NCI-H748 treated with DMSO at 0.1 percent for 48 hours (cell line): ENCODE results near the gene CALML4.
"Not testable (repeated sequence)": the region's sequence is repeated elsewhere in the genome, so short reads cannot be mapped to it uniquely, and the experiment has no call there.

Experiments used
- DNase-seq: peaks from one replicate; lab custom pipeline; 2025; lab: John Stamatoyannopoulos, UW

The CALML4 gene

GRCh38 chr15:68204776-68205557, at the start of gene CALML4:
Gene CALML4 (minus strand): TSS chr15:68205332. CDS start chr15:68205247, 85 bp downstream.
- peak; percentile 10 for DNase-seq

GRCh38 chr15:68252925-68253534, 47.9 kb upstream of the CALML4 start:
- peak; percentile 78 for DNase-seq

GRCh38 chr15:68249058-68249713, 44.1 kb upstream of the CALML4 start:
- DNase-seq: no peak

DNA sequence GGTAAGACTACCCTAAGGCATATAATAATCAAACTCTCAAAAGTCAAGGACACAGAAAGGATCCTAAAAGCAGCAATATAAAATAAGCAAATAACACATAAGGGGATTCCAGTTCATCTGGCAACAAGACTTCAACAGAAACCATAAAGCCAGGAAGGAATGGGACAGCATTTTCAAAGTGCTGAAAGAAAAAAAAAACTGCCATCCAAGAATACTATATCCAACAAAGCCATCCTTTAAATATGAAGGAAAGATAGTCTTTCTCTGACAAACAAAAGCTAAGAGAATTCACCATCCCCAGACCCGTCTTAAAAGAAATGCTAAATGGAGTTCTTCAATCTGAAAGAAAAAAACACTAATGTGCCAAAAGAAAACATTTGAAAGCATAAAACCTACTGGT, 39.1 kb upstream of the CALML4 start:
- no peak for DNase-seq

DNA sequence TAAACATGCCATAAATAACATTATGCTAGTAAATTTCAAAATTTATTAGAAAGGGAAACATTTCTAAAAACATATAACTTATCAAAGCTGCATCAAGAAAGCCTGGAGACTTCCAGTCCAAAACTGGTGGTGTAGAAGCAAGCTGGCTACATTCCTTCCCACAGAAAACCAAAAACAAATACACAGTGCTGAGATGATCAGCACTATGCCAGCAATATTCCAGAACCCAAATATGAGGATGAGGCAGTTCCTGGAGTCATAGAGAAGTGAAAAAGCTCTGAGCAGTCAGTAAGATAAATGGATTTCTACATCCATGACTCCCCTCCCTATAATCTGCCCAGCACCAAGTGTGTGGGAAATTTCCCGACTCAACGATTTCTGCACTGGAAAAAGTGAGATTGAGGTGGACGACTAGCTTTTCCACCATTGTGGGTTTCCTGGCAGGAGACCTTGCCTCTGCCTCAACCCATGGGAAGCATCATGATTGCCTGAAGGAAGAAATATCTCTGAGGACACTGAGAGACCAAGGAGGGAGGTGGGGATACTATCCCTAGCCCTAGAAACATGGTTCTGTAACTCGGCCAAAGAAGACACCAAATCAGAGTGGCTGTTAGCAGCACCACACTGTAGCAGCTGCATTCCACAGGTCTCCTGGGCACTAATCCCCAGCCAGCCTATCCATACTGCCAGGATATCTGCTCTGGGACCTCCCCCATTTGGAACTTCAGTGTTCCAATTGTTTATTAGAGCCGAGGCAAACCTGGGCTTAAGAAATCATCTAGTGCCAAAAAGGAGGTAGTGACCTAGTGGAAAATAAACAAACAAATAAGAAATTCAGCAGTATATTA, 36.2 kb upstream of the CALML4 start:
- DNase-seq: no peak

DNA sequence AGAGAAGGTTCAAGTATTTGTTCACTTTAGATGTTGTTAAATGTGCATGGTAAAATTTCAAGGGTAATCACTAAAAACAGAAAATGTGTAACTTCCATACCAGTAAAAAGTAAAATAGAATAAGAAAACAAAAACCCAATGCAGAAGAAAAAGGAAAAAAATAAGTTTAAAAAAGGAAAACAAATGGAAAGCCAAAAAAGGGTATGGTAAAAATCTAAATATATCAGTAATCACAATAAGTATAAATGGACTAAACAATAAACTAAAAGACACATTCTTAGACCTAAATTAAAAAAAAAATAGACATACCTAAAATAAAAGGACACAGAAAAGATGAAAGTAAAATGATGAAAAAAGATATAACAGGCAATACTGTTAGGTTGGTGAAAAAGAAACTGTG, 33.9 kb upstream of the CALML4 start:
- no peak for DNase-seq

DNA sequence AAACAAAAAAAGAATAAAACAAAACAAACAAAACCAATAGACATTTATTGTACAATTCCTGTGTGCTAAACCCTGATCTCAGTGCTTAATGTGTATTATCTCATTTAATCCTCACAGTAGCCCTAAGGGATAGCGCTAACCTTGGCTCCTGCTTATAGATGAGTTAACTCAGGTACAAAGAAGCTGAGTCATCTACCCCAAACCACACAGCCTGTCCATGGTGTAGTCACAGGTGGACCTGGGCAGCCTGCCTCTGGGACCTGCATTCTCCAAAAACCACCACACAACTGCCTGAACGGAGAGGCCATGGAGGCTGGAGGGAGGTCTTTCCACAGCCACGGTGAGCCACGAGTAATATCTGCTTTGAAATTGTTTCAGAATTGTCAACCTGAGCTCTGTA, 29.9 kb upstream of the CALML4 start:
- DNase-seq: no peak

DNA sequence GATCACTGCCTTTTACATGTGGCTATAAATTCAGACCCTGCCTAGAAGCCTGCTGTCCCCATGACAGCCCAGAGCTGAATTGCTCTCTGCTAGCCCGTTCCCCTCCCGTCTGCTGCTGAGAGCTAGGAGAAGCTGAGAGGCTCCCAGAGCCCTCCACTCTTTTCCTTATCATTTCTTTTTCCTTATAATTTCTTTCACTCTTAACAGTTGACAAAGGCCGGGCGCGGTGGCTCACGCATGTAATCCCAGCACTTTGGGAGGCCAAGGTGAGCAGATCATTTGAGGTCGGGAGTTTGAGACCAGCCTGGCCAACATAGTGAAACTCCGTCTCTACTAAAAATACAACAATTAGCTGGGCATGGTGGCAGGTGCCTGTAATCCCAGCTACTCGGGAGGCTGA, 29.4 kb upstream of the CALML4 start:
- not testable (repeated sequence) for DNase-seq

DNA sequence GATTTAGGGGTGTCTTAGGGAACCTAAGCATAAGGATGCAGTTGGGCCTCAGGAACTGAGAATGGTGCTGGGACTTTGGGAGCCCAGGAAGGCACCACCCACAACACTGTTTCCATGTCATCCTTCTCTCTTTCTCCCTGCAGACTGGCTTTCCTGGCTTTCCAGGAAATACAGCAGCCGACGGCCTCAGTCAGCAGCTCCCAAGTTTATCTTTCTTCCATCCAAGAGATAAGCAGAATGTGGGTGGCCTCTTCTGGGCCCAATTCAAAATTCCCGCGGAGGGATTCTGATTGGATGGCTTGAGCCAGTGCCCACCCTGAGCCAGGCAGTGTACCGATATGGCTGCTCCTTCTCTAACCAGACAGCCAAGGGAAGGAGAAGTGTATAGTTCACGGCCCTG, 28.9 kb upstream of the CALML4 start:
- no peak for DNase-seq

DNA sequence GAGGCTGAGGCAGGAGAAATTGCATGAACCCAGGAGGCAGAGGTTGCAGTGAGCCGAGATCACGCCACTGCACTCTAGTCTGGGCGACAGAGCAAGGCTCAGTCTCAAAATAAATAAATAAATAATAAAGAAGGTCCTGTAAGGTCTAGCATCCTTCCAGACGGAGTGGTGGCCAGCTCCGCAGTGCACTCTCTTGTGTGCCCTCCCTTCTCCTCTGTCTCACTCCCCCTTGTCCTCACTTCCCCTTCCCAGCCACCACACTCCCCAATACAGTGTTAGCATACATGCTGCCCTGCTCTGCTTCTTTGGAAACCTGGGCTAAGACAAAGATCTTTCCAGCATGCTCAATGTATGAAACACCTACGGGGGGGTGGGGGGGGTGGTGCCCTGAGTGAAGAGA, 27.8 kb upstream of the CALML4 start:
- DNase-seq: no peak

GRCh38 chr15:68232449-68232848, 27.3 kb upstream of the CALML4 start:
- no peak for DNase-seq

GRCh38 chr15:68231102-68231818, 26.1 kb upstream of the CALML4 start:
- no peak for DNase-seq

DNA sequence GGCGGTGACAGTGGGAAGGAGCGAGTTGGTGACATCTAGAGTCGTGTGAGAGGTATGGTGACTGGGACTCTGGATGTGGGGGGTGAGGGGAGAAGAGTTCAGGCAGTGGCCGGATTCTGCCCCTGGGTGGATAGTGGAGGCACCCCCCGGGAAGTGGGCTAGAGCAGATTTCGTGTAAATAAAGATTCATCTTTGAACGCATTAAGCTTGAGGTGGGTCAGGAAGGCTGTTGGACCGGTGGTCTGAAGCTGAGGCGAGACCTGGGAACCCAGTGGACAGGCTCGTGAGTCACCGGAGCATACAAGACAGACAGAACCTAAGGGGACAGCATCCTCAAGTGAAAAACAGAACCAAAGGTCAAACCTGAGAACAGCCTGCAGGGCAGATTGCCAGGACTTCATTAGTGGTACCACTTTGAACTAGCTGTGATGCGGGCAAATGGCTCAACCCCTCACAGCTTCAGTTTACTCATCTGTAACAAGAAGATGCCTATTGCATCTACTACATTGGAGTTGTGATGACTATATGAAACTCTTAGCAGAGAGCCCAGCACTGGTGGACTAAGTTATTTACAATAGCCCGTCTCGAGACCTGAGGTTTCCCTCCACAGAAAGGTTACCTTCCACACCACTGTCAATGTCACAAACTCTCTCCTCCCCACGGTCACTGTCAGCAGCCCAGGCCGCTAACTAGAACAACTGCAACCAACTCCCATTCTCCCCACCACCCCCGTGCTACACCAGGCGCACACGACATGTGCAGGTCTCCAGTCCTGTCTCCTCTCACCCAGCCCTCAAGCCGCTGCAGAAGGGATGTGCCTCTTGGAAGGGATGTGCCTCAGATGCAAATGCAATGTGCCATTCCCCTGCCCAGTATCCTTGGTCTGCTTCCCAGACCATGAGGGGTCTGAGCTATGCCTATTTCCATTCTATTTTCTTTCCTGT, 25.3 kb upstream of the CALML4 start:
- DNase-seq: no peak

- peak; percentile 54 for DNase-seq
Observed at GRCh38 chr15:68229386-68230156, 24.4 kb upstream of the CALML4 start, which contains the start of gene CLN6. Gene CLN6 (minus strand): TSS chr15:68229728. CDS start chr15:68229584, 144 bp downstream.

GRCh38 chr15:68228971-68229385, 23.8 kb upstream of the CALML4 start:
- DNase-seq: no peak

DNA sequence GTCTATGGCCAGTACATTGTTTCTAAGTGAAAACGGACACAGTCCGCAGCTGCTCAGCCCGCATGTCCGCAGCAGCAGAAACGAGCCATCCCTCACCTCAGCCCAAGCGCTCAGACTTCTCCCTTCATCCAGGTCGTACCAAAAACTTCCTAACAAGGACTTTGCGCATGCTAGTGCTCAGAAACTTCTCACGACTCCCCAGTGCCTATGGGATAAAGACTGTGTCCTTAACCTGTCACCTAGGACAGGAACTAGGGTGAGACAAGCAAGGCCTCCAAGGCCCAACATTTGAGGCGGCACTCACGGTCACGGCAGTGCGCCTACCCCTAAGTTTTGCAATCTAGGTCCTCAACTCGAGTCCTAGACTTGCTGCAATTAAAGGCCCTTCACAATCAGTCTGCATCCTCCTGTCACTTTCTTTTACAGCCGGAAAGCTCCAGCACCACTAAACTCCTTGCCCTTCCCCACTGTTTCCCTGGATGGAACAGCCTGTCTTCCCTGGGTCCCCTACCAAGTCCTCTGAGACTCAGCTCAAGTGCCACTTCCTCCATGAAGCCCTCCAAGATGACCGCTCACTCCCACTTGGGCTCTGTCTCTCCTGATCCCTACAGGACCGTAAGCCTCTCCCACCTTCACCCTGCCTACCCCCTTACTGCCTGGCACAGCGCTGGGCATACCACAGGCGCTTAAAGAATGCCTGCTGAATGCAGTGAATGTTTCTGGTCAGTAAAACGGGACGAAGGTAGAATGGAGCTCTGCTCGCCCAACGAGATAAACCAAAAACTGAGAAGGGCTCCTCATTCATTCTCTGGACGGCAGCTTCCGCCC, 23.2 kb upstream of the CALML4 start:
- DNase-seq: no peak

- DNase-seq: no peak
Observed at GRCh38 chr15:68227643-68228142, 22.6 kb upstream of the CALML4 start.

- DNase-seq: not testable (repeated sequence)
Observed at GRCh38 chr15:68225442-68225841, 20.3 kb upstream of the CALML4 start.
